Raji (cell line): Measurements from ENCODE around the gene FICD.

ENCODE experiments used
- POLR2A ChIP-seq: IDR thresholded peaks from 2 replicates; pipeline ENCODE4 v1.6.1; 2011; ENCODE audit warnings: low read depth, low read length, control low read depth; ENCODE audit not compliant: insufficient read depth

Gene FICD

GRCh38 chr12:108551535-108551934, 36.5 kb downstream of the FICD start:
- TF ChIP-seq POLR2A = no peak

- TF ChIP-seq POLR2A = no peak
These were observed 38.7 kb downstream of the FICD start for GRCh38 chr12:108553799-108554198.

GRCh38 chr12:108559007-108559655, 44.1 kb downstream of the FICD start:
- no peak for TF ChIP-seq POLR2A

- no peak for TF ChIP-seq POLR2A
These were observed 44.7 kb downstream of the FICD start for GRCh38 chr12:108559748-108560147.

- TF ChIP-seq POLR2A = no peak
These were observed 45.2 kb downstream of the FICD start for GRCh38 chr12:108560321-108560721.

GRCh38 chr12:108560752-108561719, 46.0 kb downstream of the FICD start, which contains the start of gene SART3:
Gene SART3, minus strand, starts transcription at chr12:108561173. Its CDS starts 19 bp downstream, at chr12:108561154.
- peak; percentile 84 for TF ChIP-seq POLR2A

GRCh38 chr12:108561852-108562347, 46.8 kb downstream of the FICD start:
- TF ChIP-seq POLR2A = no peak

GRCh38 chr12:108562348-108563135, 47.5 kb downstream of the FICD start, which contains the start of gene ISCU:
Gene ISCU, plus strand, starts transcription at chr12:108562596. Its CDS starts 27 bp downstream, at chr12:108562623.
- peak; percentile 81 for TF ChIP-seq POLR2A

GRCh38 chr12:108563136-108563803, 48.2 kb downstream of the FICD start:
- TF ChIP-seq POLR2A = peak; percentile 57

GRCh38 chr12:108563804-108564151, 48.7 kb downstream of the FICD start:
- no peak for TF ChIP-seq POLR2A

GRCh38 chr12:108564724-108565123, 49.6 kb downstream of the FICD start:
- TF ChIP-seq POLR2A = no peak

- TF ChIP-seq POLR2A = no peak
These were observed 50.1 kb downstream of the FICD start for GRCh38 chr12:108565146-108565545.

- no peak for TF ChIP-seq POLR2A
These were observed 50.9 kb downstream of the FICD start for GRCh38 chr12:108565976-108566375.

GRCh38 chr12:108566452-108566851, 51.4 kb downstream of the FICD start:
- no peak for TF ChIP-seq POLR2A
